H1 (cell line): Measurements from ENCODE around the gene RAB3D. TPM values are rescaled to one million over a fixed set of nuclear protein-coding genes. Genes with fewer than 3 reads are reported as not detected.

Experiments used
- CTCF ChIA-PET: fragments of 300-600 bp; sonication (Branson Sonifier 250); formaldehyde crosslinking; loops from one replicate; lab custom pipeline; 2021; ENCODE audit not compliant: partially characterized antibody; lab: Charles Lee
- POLR2A ChIA-PET: fragments of 300-600 bp; sonication (Branson Sonifier 250); formaldehyde crosslinking; loops from one replicate; lab custom pipeline; 2021; ENCODE audit warnings: inconsistent platforms; ENCODE audit not compliant: partially characterized antibody; lab: Charles Lee
- DNase-seq, 2 experiments: peaks; one replicate each; pipeline versions ENCODE4 v3.0.0 to v3.0.0-alpha.2; 2010 to 2022; ENCODE audit warnings: low spot score in 2 of 2, low read depth in 1 of 2, mixed read lengths in 1 of 2
- FAIRE-seq: peaks from 2 replicates; lab custom pipeline; 2011; peaks lifted over from hg19 to GRCh38; lab: Jason Lieb, UNC
- H2AFZ ChIP-seq: 2 replicates; pipeline ENCODE4 v1.8.1; 2012; ENCODE audit warnings: low read length, inconsistent platforms
- H2AK5ac ChIP-seq: 2 replicates; pipeline ENCODE4 v1.6.1; 2013; ENCODE audit warnings: low read depth, low read length
- H2BK120ac ChIP-seq: replicated peaks from 2 replicates; pipeline ENCODE3; 2013; ENCODE audit warnings: low read depth, low read length, inconsistent platforms
- H2BK12ac ChIP-seq: 2 replicates; pipeline ENCODE4 v1.6.1; 2013; ENCODE audit warnings: low read depth, low read length
- H2BK15ac ChIP-seq: 2 replicates; pipeline ENCODE4 v1.6.1; 2013; ENCODE audit warnings: low read length
- H2BK20ac ChIP-seq: 2 replicates; pipeline ENCODE4 v1.6.1; 2013; ENCODE audit warnings: low read length
- H2BK5ac ChIP-seq: 2 replicates; pipeline ENCODE4 v1.6.1; 2013; ENCODE audit warnings: low read depth, low read length
- H3K14ac ChIP-seq: 2 replicates; pipeline ENCODE4 v1.6.1; 2013; ENCODE audit warnings: inconsistent platforms; ENCODE audit not compliant: insufficient read length
- H3K18ac ChIP-seq: 2 replicates; pipeline ENCODE4 v1.6.1; 2013; ENCODE audit warnings: low read length; ENCODE audit errors: extremely low read depth
- H3K23ac ChIP-seq: 2 replicates; pipeline ENCODE4 v1.6.1; 2013; ENCODE audit warnings: inconsistent platforms; ENCODE audit not compliant: insufficient read length
- H3K23me2 ChIP-seq: 2 replicates; pipeline ENCODE4 v1.6.1; 2013; ENCODE audit warnings: low read depth, low read length
- H3K27ac ChIP-seq: 2 replicates; pipeline ENCODE4 v1.6.1; 2011; ENCODE audit warnings: low read depth, low read length, inconsistent platforms
- H3K27me3 ChIP-seq, 4 experiments: replicated peaks in 1 of 4; 1 replicate in 1 of 4; 2 replicates in 3 of 4; pipeline versions ENCODE4 v1.6.1 to v1.8.1; 2011 to 2013; ENCODE audit warnings: low read length in 3 of 4, mild to moderate bottlenecking in 3 of 4, inconsistent platforms in 2 of 4, mixed read lengths in 2 of 4, moderate library complexity in 1 of 4; ENCODE audit not compliant: control insufficient read depth in 3 of 4, insufficient read depth in 3 of 4; ENCODE audit errors: extremely low read depth in 1 of 4
- H3K36me3 ChIP-seq, 4 experiments: 2 replicates each; pipeline versions ENCODE4 v1.6.1 to v1.8.1; 2011 to 2013; ENCODE audit warnings: mild to moderate bottlenecking in 4 of 4, low read length in 3 of 4, moderate library complexity in 2 of 4, control low read depth in 1 of 4, inconsistent platforms in 1 of 4; ENCODE audit not compliant: insufficient read depth in 4 of 4, control insufficient read depth in 2 of 4
- H3K4ac ChIP-seq: replicated peaks from 2 replicates; pipeline ENCODE3; 2013; ENCODE audit warnings: low read length, low read depth, mixed read lengths, inconsistent platforms; ENCODE audit not compliant: insufficient read length
- H3K4me1 ChIP-seq, 4 experiments: replicated peaks in 1 of 4; 1 replicate in 1 of 4; 2 replicates in 3 of 4; pipeline versions ENCODE4 v1.6.1 to v1.8.1; 2011 to 2013; ENCODE audit warnings: low read length in 3 of 4, inconsistent platforms in 2 of 4, mixed read lengths in 1 of 4; ENCODE audit not compliant: insufficient read depth in 4 of 4, control insufficient read depth in 3 of 4
- H3K4me2 ChIP-seq, 2 experiments: 2 replicates each; pipeline versions ENCODE4 v1.6.1 to v1.8.1; 2011 to 2013; ENCODE audit warnings: low read depth in 2 of 2, low read length in 2 of 2, control low read depth in 1 of 2, inconsistent platforms in 1 of 2, mild to moderate bottlenecking in 1 of 2; ENCODE audit not compliant: insufficient read depth in 1 of 2
- H3K4me3 ChIP-seq, 4 experiments: fragments of 200-600, 300-600 bp in 1 of 4; sonication (generic), shearing (Covaris generic), sonication (Bioruptor Twin) in 1 of 4; 2 replicates each; pipeline versions ENCODE4 v1.5.1 to v1.8.1; 2011 to 2016; ENCODE audit warnings: low read length in 4 of 4, low read depth in 3 of 4, control low read depth in 2 of 4, inconsistent platforms in 2 of 4, mild to moderate bottlenecking in 2 of 4, mixed read lengths in 1 of 4, moderate library complexity in 1 of 4; ENCODE audit not compliant: insufficient read depth in 2 of 4; ENCODE audit errors: extremely low read depth in 1 of 4
- H3K56ac ChIP-seq: replicated peaks from 2 replicates; pipeline ENCODE3; 2013; ENCODE audit warnings: low read depth, mild to moderate bottlenecking, mixed read lengths, low read length, inconsistent platforms; ENCODE audit not compliant: insufficient read length
- H3K79me1 ChIP-seq: 2 replicates; pipeline ENCODE4 v1.6.1; 2013; ENCODE audit warnings: low read depth, low read length, control low read depth
- H3K79me2 ChIP-seq, 2 experiments: 2 replicates each; pipeline versions ENCODE4 v1.6.1 to v1.8.1; 2012 to 2013; ENCODE audit warnings: low read length in 2 of 2, mild to moderate bottlenecking in 2 of 2, inconsistent platforms in 1 of 2; ENCODE audit not compliant: insufficient read depth in 2 of 2, control insufficient read depth in 1 of 2
- H3K9ac ChIP-seq, 4 experiments: replicated peaks in 1 of 4; 1 replicate in 1 of 4; 2 replicates in 3 of 4; pipeline versions ENCODE4 v1.6.1 to v1.8.1; 2011 to 2013; ENCODE audit warnings: low read depth in 3 of 4, low read length in 3 of 4, control low read depth in 2 of 4, mild to moderate bottlenecking in 2 of 4, moderate library complexity in 2 of 4, inconsistent platforms in 1 of 4; ENCODE audit errors: extremely low read depth in 1 of 4
- H3K9me3 ChIP-seq, 2 experiments: 2 replicates each; pipeline versions ENCODE4 v1.6.1 to v1.8.1; 2012 to 2013; ENCODE audit warnings: mild to moderate bottlenecking in 2 of 2, moderate library complexity in 2 of 2, control low read depth in 1 of 2, inconsistent platforms in 1 of 2, low read depth in 1 of 2, low read length in 1 of 2, mixed read lengths in 1 of 2; ENCODE audit not compliant: insufficient read depth in 2 of 2
- H4K20me1 ChIP-seq, 2 experiments: replicated peaks in 1 of 2; 2 replicates each; pipeline versions ENCODE3 to v1.8.1; 2011 to 2013; ENCODE audit warnings: inconsistent platforms in 2 of 2, low read length in 2 of 2, mild to moderate bottlenecking in 1 of 2; ENCODE audit not compliant: insufficient read depth in 2 of 2, control insufficient read depth in 1 of 2
- H4K5ac ChIP-seq: 2 replicates; pipeline ENCODE4 v1.6.1; 2013; ENCODE audit warnings: low read length, low read depth, mixed read lengths, inconsistent platforms; ENCODE audit not compliant: insufficient read length
- H4K8ac ChIP-seq: 2 replicates; pipeline ENCODE4 v1.8.0; 2013; ENCODE audit warnings: mild to moderate bottlenecking, moderate library complexity, low read length, inconsistent platforms; ENCODE audit not compliant: insufficient read depth; ENCODE audit errors: extremely low read depth
- H4K91ac ChIP-seq: replicated peaks from 2 replicates; pipeline ENCODE3; 2013; ENCODE audit warnings: low read length, mixed read lengths, inconsistent platforms; ENCODE audit not compliant: insufficient read length
- CBX5 ChIP-seq: fragments of 300-800, 300-1000 bp; sonication (generic); IDR thresholded peaks from 2 replicates; pipeline ENCODE4 v1.7.1; 2016; ENCODE audit warnings: antibody characterized with exemption, low read length, low read depth
- FOSL1 ChIP-seq: IDR thresholded peaks from 2 replicates; pipeline ENCODE4 v1.6.1; 2011; ENCODE audit warnings: mild to moderate bottlenecking, low read depth, low read length, moderate library complexity; ENCODE audit not compliant: insufficient read depth
- JUND ChIP-seq: IDR thresholded peaks from 2 replicates; pipeline ENCODE4 v1.6.1; 2011; ENCODE audit warnings: mild to moderate bottlenecking, improper control_type of control experiment, low read length
- NANOG ChIP-seq: IDR thresholded peaks from 2 replicates; pipeline ENCODE4 v1.6.1; 2011; ENCODE audit warnings: low read length, low read depth, mild to moderate bottlenecking, inconsistent platforms; ENCODE audit not compliant: insufficient read depth, poor library complexity, severe bottlenecking
- POLR2A ChIP-seq, 2 experiments: IDR thresholded peaks; 1 replicate in 1 of 2; 2 replicates in 1 of 2; pipeline ENCODE4 v1.6.1; 2011; ENCODE audit warnings: low read depth in 2 of 2, low read length in 2 of 2, mild to moderate bottlenecking in 2 of 2; ENCODE audit errors: control extremely low read depth in 1 of 2
- SAP30 ChIP-seq: fragments of 300-600 bp; sonication (generic); IDR thresholded peaks from 2 replicates; pipeline ENCODE4 v1.7.1; 2012; ENCODE audit warnings: low read length, moderate library complexity, mild to moderate bottlenecking, inconsistent platforms; ENCODE audit not compliant: insufficient read depth, insufficient replicate concordance
- SUZ12 ChIP-seq: fragments of 200-600 bp; sonication (generic); IDR thresholded peaks from 2 replicates; pipeline ENCODE4 v1.6.1; 2012; ENCODE audit warnings: mild to moderate bottlenecking, inconsistent platforms, low read length, moderate library complexity, mixed read lengths
- YY1 ChIP-seq: IDR thresholded peaks from 2 replicates; pipeline ENCODE4 v1.6.1; 2011; ENCODE audit warnings: low read depth, mild to moderate bottlenecking, low read length
- WGBS, 2 experiments: shearing (Covaris generic) in 1 of 2; methylation state at CpG; one replicate each; pipeline versions ENCODE4 v1.1.6 to v1.1.7; 2013 to 2015; ENCODE audit warnings: low lambda C conversion rate in 2 of 2, mixed read lengths in 2 of 2, inconsistent platforms in 1 of 2, low coverage in 1 of 2, missing lambda C conversion rate in 1 of 2; ENCODE audit not compliant: insufficient replicate concordance in 2 of 2, insufficient coverage in 1 of 2, insufficient read length in 1 of 2; ENCODE audit errors: extremely low coverage in 1 of 2, missing lambda C conversion rate in 1 of 2; 5-methylcytosine and 5-hydroxymethylcytosine counted together
- polyA plus RNA-seq, 7 experiments: library from polyadenylated mRNA; depleted of rRNA in 3 of 7; stranded (reverse) in 5 of 7; unstranded in 2 of 7; fragments of >200 nt in 5 of 7; fragments of 200-250 nt in 2 of 7; gene quantifications; 1 replicate in 5 of 7; 2 replicates in 1 of 7; 4 replicates in 1 of 7; pipeline versions ENCODE4 v1.2.1 to v1.2.3, GENCODE V29; 2011 to 2013; ENCODE audit warnings: missing spikeins in 2 of 7, mixed read lengths in 2 of 7
- total RNA-seq: library from RNA; stranded (reverse); fragmentation: NEBNext Ultra II Directional; extraction: Animal tissue kit (Norgen Biotek cat#: 25700); gene quantifications from 2 replicates; pipeline ENCODE4 v1.2.1, GENCODE V29; 2021
- TF ChIP-seq, protein P1 (sequence below): IDR thresholded peaks from 2 replicates; pipeline ENCODE4 v1.6.1; 2011; ENCODE audit warnings: low read length, improper control_type of control experiment

RAB3D gene
- total and polyA plus RNA-seq, 2 of the 8 experiments (the other 6 are each of a cell fraction or from before 2014, with no cell fraction given) = 17.8 to 23.8 TPM

DNA sequence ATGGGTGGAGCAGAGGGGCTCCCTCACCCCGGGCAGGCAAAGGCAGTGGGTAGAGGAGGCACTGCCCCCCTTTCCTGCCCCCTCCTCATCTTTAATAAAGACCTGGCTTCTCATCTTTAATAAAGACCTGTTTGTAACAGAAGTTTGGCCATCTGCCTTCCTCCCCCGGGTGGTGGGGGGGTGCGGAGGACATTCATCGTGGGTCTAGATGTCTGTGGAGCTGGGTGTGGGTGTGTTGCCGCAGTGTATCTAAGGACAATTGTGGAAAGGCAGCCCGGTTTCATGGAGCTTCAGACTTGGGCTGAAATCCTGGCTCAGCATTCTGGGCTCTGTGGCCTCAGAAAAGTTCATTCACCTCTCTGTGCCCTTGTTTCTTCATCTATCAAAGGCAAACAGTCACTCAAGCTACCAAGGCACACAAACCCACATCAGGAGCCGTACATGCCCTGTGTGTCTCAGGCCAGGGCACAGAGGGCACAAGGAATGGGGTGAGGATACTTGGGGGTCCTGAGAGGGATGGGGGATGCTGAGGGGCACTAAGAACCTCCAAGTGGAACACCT lies 26.2 kb upstream of the RAB3D start:
- H4K91ac ChIP-seq = no peak overlapping the region
- H3K18ac ChIP-seq = no peak overlapping the region
- no peak overlapping the region for H2BK15ac ChIP-seq
- H3K4ac ChIP-seq = no peak overlapping the region
- no peak overlapping the region for H2AFZ ChIP-seq
- H3K4me2 ChIP-seq = no peak overlapping the region
- peaks cover 0 to 7% (median 5%) of the 10 kb centered on the region in 4 experiments for H3K4me1 ChIP-seq
- H2BK20ac ChIP-seq = no peak overlapping the region
- peaks cover 10% of the 10 kb centered on the region; the same call in 1 of the 2 replicates for H3K23me2 ChIP-seq
- H4K8ac ChIP-seq = no peak overlapping the region
- H4K20me1 ChIP-seq = peaks cover 0 to 3% of the 10 kb centered on the region in 2 experiments
- H2BK120ac ChIP-seq = no peak overlapping the region
- H3K9ac ChIP-seq = no peak overlapping the region
- H3K36me3 ChIP-seq = peaks cover 0 to 3% (median 0%) of the 10 kb centered on the region in 4 experiments; a peak in 1 of 8 replicates
- CTCF ChIA-PET = interaction anchor here (0.8 to 7.0 kb wide), 2 partner anchors 17 to 87 kb away, joined by 3 to 49 read pairs; partner anchors contain the start of gene EPOR
- no peak for DNase-seq
- H2BK12ac ChIP-seq = no peak overlapping the region
- no peaks in the 10 kb centered on the region for H3K79me2 ChIP-seq
- H2AK5ac ChIP-seq = no peak overlapping the region
- H3K27me3 ChIP-seq = peaks cover 0 to 4% (median 2%) of the 10 kb centered on the region in 4 experiments; a peak in 3 of 7 replicates
- H2BK5ac ChIP-seq = no peak overlapping the region
- FAIRE-seq = no peak
- H3K23ac ChIP-seq = no peak overlapping the region
- no peak overlapping the region for H3K56ac ChIP-seq
- no peak overlapping the region for H4K5ac ChIP-seq
- no peaks in the 10 kb centered on the region for H3K9me3 ChIP-seq
- WGBS, 2 experiments = 92% methylated on average over 7 of the region's 7 CpGs; no CpG with 5 or more reads in 1 of the 2 experiments
- POLR2A ChIA-PET = interaction anchor here (2.5 kb wide), 1 partner anchor 9 kb away, joined by 12 read pairs; the partner anchor contains the start of gene SWSAP1
- no peaks in the 10 kb centered on the region for H3K79me1 ChIP-seq
- no peak overlapping the region for H3K14ac ChIP-seq
- H3K27ac ChIP-seq = no peak overlapping the region
- no peak overlapping the region for H3K4me3 ChIP-seq
- TF ChIP-seq NANOG = no peak
- TF ChIP-seq, protein P1, sequence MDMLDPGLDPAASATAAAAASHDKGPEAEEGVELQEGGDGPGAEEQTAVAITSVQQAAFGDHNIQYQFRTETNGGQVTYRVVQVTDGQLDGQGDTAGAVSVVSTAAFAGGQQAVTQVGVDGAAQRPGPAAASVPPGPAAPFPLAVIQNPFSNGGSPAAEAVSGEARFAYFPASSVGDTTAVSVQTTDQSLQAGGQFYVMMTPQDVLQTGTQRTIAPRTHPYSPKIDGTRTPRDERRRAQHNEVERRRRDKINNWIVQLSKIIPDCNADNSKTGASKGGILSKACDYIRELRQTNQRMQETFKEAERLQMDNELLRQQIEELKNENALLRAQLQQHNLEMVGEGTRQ = no peak
- no peak for TF ChIP-seq POLR2A (IDR thresholded peaks at IDR 0.05; ENCODE audit: control extremely low read depth in 1 of 2, low read depth in 2 of 2, low read length in 2 of 2)
- no peak for TF ChIP-seq SUZ12
- TF ChIP-seq YY1 = no peak
- TF ChIP-seq JUND = no peak
- no peak for TF ChIP-seq SAP30
- TF ChIP-seq CBX5 = no peak
- TF ChIP-seq FOSL1 = no peak
